Lower leg skin (tissue), 4 donors: ENCODE results near the gene WBP1. TPM values are rescaled to one million over a fixed set of nuclear protein-coding genes. Genes with fewer than 3 reads are reported as not detected.

Source experiments
- DNase-seq, 2 donors: peaks; one replicate each; pipeline ENCODE4 v3.0.0-alpha.2; 2019; ENCODE audit warnings: low spot score in 2 of 2
- H3K4me3 ChIP-seq: fragments of 200-600 bp; sonication (generic); 2 replicates; pipeline ENCODE4 v1.5.1; 2017; ENCODE audit warnings: mild to moderate bottlenecking, low read depth; ENCODE audit not compliant: poor library complexity, severe bottlenecking
- POLR2A ChIP-seq, 2 donors: fragments of 450-650 bp; IDR thresholded peaks; one replicate each; pipeline ENCODE4 v1.6.1; 2016 to 2017; ENCODE audit warnings: antibody characterized with exemption in 2 of 2, mild to moderate bottlenecking in 1 of 2, moderate library complexity in 1 of 2
- WGBS, 2 donors: methylation state at CpG; one replicate each; pipeline ENCODE4 v1.1.5; 2018; 5-methylcytosine and 5-hydroxymethylcytosine counted together
- intact Hi-C: fragments of 100-400 bp; cut with DNase I; formaldehyde crosslinking; loops from one replicate; pipeline ENCODE4 v1.15.0; 2023; ENCODE audit warnings: low total_unique reads
- total RNA-seq, 4 donors: library from RNA; depleted of rRNA; stranded (reverse); fragments of >200 nt; gene quantifications; one replicate each; pipeline ENCODE4 v1.1.0, GENCODE V29; 2016
- TF ChIP-seq, protein P1 (sequence below), 3 donors: fragments of 450-650 bp; IDR thresholded peaks; one replicate each; pipeline ENCODE4 v1.5.1; 2016; ENCODE audit warnings: antibody characterized with exemption in 3 of 3, mild to moderate bottlenecking in 3 of 3, moderate library complexity in 2 of 3

WBP1 gene
- total RNA-seq, 4 donors from 2014 or later = 35.9 to 44.9 (median 38.1) TPM

DNA sequence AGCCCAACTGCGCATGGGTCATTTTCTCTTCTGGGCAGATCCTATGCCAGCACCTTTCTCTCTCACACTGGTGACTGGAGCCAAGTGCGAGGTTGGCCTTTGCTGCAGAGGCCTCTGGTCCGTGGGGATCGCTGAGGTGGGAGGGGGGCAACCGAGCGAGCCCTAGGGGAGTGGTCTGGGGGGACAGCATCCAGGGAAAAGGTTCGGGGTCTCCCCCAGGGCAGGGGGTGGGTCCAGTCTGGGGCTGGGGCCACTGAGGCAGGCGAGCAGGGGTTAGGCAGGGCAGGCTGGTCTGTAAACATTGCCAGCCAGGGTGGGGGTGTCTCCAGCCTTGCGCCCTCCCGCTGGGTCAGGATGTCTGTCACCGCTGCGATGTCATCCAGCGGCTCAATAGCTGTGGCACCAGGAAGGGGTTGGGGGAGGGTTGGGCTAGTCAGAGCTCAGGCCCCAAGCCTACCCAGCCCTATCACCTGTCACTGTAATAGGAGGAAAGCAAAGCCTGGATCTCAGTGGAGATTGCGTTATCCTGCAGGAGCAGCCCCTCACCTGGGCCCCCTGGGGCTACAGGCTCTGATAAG is 32.0 kb upstream of the WBP1 start:
- 79 to 93% methylated on average over 7 to 14 of the region's 14 CpGs for WGBS, 2 donors
- no peak overlapping the region for H3K4me3 ChIP-seq
- no peak for DNase-seq
- no peak for TF ChIP-seq POLR2A (IDR thresholded peaks at IDR 0.05)
- TF ChIP-seq, protein P1, sequence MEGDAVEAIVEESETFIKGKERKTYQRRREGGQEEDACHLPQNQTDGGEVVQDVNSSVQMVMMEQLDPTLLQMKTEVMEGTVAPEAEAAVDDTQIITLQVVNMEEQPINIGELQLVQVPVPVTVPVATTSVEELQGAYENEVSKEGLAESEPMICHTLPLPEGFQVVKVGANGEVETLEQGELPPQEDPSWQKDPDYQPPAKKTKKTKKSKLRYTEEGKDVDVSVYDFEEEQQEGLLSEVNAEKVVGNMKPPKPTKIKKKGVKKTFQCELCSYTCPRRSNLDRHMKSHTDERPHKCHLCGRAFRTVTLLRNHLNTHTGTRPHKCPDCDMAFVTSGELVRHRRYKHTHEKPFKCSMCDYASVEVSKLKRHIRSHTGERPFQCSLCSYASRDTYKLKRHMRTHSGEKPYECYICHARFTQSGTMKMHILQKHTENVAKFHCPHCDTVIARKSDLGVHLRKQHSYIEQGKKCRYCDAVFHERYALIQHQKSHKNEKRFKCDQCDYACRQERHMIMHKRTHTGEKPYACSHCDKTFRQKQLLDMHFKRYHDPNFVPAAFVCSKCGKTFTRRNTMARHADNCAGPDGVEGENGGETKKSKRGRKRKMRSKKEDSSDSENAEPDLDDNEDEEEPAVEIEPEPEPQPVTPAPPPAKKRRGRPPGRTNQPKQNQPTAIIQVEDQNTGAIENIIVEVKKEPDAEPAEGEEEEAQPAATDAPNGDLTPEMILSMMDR (IDR thresholded peaks at IDR 0.05) = no peak
- intact Hi-C loops = no loop called here

DNA sequence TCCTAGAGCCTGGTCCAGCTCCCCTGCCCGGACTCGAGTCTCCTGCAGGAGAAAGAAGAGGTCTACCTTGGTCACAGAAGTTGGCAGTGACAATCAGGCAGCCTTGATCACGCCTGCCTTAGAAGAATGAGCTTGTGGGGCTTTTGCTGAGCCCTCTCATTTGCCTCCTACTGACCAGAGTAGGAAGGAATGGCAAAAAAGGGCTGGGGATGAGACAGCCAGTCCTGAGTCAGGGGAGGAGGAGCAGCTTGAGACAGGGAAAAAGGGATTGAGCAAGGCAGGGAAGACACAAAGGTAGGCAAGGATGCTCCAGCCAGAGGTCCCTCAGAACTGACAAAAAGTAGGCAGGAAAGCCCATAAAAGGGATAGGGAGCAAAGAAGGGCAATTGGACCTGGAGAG is 30.7 kb upstream of the WBP1 start:
- 88% methylated on average over 3 of the region's 3 CpGs for WGBS, 2 donors
- no peak for TF ChIP-seq POLR2A (IDR thresholded peaks at IDR 0.05)
- TF ChIP-seq, protein P1 (IDR thresholded peaks at IDR 0.05) = no peak
- H3K4me3 ChIP-seq = no peak overlapping the region
- intact Hi-C loops = no loop called here
- no peak for DNase-seq

DNA sequence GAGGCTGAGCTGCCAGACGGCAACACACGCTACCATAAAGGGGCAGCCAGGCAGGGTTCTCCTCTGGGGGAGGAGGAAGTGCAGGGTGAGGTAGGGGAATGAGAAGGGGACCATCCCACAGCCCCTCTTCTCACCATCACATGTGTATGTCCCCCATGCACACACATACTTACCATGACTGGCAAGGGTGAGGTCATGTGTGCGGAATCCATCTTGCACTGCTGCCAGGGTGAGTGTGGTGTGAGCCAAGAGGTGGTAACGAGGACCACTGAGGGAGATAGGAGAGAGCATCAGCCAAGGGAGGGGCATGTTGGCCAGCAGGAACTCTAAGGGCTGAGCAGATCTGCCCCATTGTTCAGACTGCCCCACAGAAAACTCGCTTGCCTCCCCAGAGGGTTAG is 29.6 kb upstream of the WBP1 start:
- 84 to 90% methylated on average over 5 of the region's 5 CpGs for WGBS, 2 donors
- DNase-seq = no peak
- intact Hi-C loops = no loop called here
- TF ChIP-seq, protein P1 (IDR thresholded peaks at IDR 0.05) = no peak
- no peak for TF ChIP-seq POLR2A (IDR thresholded peaks at IDR 0.05)
- H3K4me3 ChIP-seq = no peak overlapping the region

DNA sequence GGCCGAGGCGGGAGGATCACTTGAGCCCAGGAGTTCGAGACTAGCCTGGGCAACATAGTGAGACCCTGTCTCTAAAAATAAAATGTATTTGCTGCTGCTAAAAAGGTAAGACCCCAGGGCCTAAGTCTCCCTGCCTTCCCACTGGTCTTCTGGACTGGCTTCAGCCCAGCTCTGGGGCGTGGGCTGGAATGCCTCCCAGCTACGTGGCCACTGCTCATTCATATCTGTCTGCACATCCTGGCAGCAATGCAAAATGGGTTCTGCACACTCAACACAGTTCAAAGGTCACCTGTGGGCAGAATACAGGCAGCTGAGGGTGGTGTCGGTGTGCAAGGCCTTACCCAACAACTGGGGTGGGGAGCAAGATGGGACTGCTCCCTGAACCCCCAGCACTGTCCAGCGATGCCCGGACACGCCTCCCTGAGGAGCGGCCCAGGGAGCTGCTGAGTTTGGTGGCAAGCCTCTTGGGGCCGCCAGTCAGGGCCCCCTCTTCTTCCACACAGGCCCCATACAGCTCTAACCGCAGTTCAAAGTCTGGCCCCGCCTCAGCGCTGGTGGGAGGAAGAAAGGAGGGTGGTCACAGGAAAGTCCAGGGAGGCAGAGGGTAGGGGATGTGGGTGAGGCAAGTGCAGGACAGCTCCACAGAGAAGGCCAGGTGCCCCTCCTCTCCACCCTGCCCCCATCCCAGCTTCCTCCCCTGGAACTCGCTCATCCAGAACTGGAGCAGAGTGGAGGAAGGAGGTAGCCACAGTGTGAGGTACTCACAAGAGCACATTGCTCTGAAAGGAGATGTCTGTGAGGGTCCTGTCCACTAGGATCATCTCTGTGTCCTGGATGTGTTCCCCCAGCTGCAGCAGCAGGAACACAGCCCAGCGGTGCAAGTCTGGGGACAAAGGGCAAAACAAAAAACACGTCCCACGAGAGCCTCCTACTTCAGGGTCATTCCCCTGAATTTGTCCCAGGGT is 28.5 kb upstream of the WBP1 start:
- 91 to 93% methylated on average over 18 of the region's 18 CpGs for WGBS, 2 donors
- DNase-seq = no peak
- intact Hi-C loops = no loop called here
- no peak overlapping the region for H3K4me3 ChIP-seq
- TF ChIP-seq, protein P1 (IDR thresholded peaks at IDR 0.05) = peak in 1 of 3 donors; percentile 27
- TF ChIP-seq POLR2A (IDR thresholded peaks at IDR 0.05) = no peak

DNA sequence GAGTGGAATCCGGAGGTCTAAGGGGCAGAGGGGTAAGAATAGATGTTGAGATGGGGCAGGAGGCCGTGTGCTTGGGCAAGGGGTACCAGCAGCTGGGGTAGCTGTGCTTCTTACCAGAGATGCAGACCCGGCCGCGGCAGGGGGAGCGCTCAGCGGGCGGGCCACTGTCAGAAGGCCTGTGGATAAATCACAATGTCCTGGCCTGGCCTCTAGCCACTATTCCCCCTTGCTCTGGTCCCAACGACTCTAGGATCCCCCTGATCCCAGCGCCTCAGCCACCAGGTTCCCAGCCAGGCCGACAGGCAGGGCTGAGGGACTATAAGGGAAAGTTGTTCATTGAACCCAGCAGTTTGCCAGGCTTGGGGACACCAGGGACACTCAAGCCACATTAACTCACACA is 27.7 kb upstream of the WBP1 start:
- intact Hi-C loops = no loop called here
- WGBS, 2 donors = 83 to 84% methylated on average over 11 of the region's 11 CpGs
- TF ChIP-seq, protein P1 (IDR thresholded peaks at IDR 0.05) = no peak
- no peak for TF ChIP-seq POLR2A (IDR thresholded peaks at IDR 0.05)
- H3K4me3 ChIP-seq = no peak overlapping the region
- DNase-seq = no peak
